SK-N-SH (cell line): Measurements from ENCODE around the gene COBLL1. TPM values are rescaled to one million over a fixed set of nuclear protein-coding genes. Genes with fewer than 3 reads are reported as not detected.

ENCODE experiments used
- CTCF ChIA-PET: fragments of 300-600, 350-600 bp; formaldehyde crosslinking; extraction: SDS; loops from one replicate; lab custom pipeline; 2021; lab: Yijun Ruan, JAX
- POLR2A ChIA-PET: fragments of 350-600 bp; sonication (Branson Sonifier 250); formaldehyde crosslinking; extraction: SDS; loops from one replicate; lab custom pipeline; 2020; ENCODE audit warnings: antibody characterized with exemption, inconsistent platforms; lab: Yijun Ruan, JAX
- DNase-seq: peaks from one replicate; pipeline ENCODE4 v3.0.0; 2012
- H2AFZ ChIP-seq: fragments of 200-600 bp; sonication (generic); 2 replicates; pipeline ENCODE4 v1.8.1; 2016; ENCODE audit warnings: antibody characterized with exemption, mild to moderate bottlenecking, low read depth
- H3F3A ChIP-seq: fragments of 200-600 bp; sonication (generic); replicated peaks from 2 replicates; pipeline ENCODE3; 2016; ENCODE audit warnings: antibody characterized with exemption, mild to moderate bottlenecking; ENCODE audit not compliant: insufficient read depth
- H3K27ac ChIP-seq, 2 experiments: fragments of 200-500 bp in 1 of 2; fragments of 200-600 bp in 1 of 2; sonication (Bioruptor generic) in 1 of 2; sonication (generic), shearing (Covaris generic) in 1 of 2; 2 replicates each; pipeline versions ENCODE4 v1.5.1 to v1.6.1; 2014 to 2016; ENCODE audit warnings: low read depth in 2 of 2, inconsistent platforms in 1 of 2, low read length in 1 of 2, mild to moderate bottlenecking in 1 of 2, mixed read lengths in 1 of 2
- H3K27me3 ChIP-seq: fragments of 200-600 bp; sonication (generic), shearing (Covaris generic); 2 replicates; pipeline ENCODE4 v1.6.1; 2016; ENCODE audit warnings: mixed run types; ENCODE audit not compliant: insufficient read depth
- H3K36me3 ChIP-seq, 2 experiments: fragments of 200-500 bp in 1 of 2; fragments of 200-600 bp in 1 of 2; sonication (Bioruptor generic) in 1 of 2; sonication (generic) in 1 of 2; replicated peaks in 1 of 2; 2 replicates each; pipeline versions ENCODE3 to v1.5.1; 2014 to 2016; ENCODE audit warnings: low read length in 1 of 2, mild to moderate bottlenecking in 1 of 2; ENCODE audit not compliant: insufficient read depth in 2 of 2, control insufficient read depth in 1 of 2
- H3K4me1 ChIP-seq, 2 experiments: fragments of 200-500 bp in 1 of 2; fragments of 200-600 bp in 1 of 2; sonication (Bioruptor generic) in 1 of 2; sonication (generic), shearing (Covaris generic) in 1 of 2; 2 replicates each; pipeline versions ENCODE4 v1.5.1 to v1.6.1; 2014 to 2016; ENCODE audit warnings: low read depth in 1 of 2, low read length in 1 of 2, mixed run types in 1 of 2; ENCODE audit not compliant: insufficient read depth in 2 of 2, control insufficient read depth in 1 of 2
- H3K4me2 ChIP-seq: fragments of 200-600 bp; sonication (generic), shearing (Covaris generic); 2 replicates; pipeline ENCODE4 v1.6.1; 2017; ENCODE audit warnings: mixed run types
- H3K4me3 ChIP-seq, 2 experiments: fragments of 200-500 bp in 1 of 2; fragments of 200-600 bp in 1 of 2; sonication (Bioruptor generic) in 1 of 2; sonication (generic), shearing (Covaris generic) in 1 of 2; 2 replicates each; pipeline versions ENCODE4 v1.5.1 to v1.8.1; 2014 to 2016; ENCODE audit warnings: low read depth in 2 of 2, inconsistent platforms in 1 of 2, low read length in 1 of 2, mild to moderate bottlenecking in 1 of 2, mixed read lengths in 1 of 2, moderate library complexity in 1 of 2
- H3K79me2 ChIP-seq: fragments of 200-600 bp; sonication (generic); 2 replicates; pipeline ENCODE4 v1.8.1; 2017; ENCODE audit warnings: mild to moderate bottlenecking; ENCODE audit not compliant: insufficient read depth
- H3K9ac ChIP-seq: fragments of 200-600 bp; sonication (generic); 2 replicates; pipeline ENCODE4 v1.6.1; 2017; ENCODE audit warnings: mixed run types
- H3K9me2 ChIP-seq: fragments of 200-600 bp; sonication (generic); 2 replicates; pipeline ENCODE4 v1.6.1; 2017; ENCODE audit warnings: mixed run types
- H3K9me3 ChIP-seq: fragments of 200-600 bp; sonication (generic); 2 replicates; pipeline ENCODE4 v1.6.1; 2017; ENCODE audit warnings: mixed run types, mild to moderate bottlenecking, moderate library complexity
- H4K20me1 ChIP-seq: fragments of 200-600 bp; sonication (generic); 2 replicates; pipeline ENCODE4 v1.6.1; 2017; ENCODE audit warnings: mild to moderate bottlenecking, mixed run types; ENCODE audit not compliant: insufficient read depth
- CHD2 ChIP-seq: fragments of 150-350 bp; IDR thresholded peaks from 2 replicates; pipeline ENCODE4 v1.6.1; 2018; ENCODE audit warnings: low read length; ENCODE audit not compliant: partially characterized antibody
- EZH2phosphoT487 ChIP-seq: fragments of 200-600 bp; sonication (generic); IDR thresholded peaks from 2 replicates; pipeline ENCODE4 v1.6.1; 2017; ENCODE audit warnings: low read depth, mixed run types, mild to moderate bottlenecking, antibody characterized with exemption, moderate library complexity, borderline replicate concordance
- FOXM1 ChIP-seq: IDR thresholded peaks from 2 replicates; pipeline ENCODE4 v1.4.0; 2012; ENCODE audit warnings: low read depth, mild to moderate bottlenecking
- MEF2A ChIP-seq: IDR thresholded peaks from 2 replicates; pipeline ENCODE4 v1.4.0; 2012; ENCODE audit warnings: low read depth, borderline replicate concordance
- RAD21 ChIP-seq: IDR thresholded peaks from 2 replicates; pipeline ENCODE4 v1.6.1; 2012; ENCODE audit warnings: mild to moderate bottlenecking, low read length
- RCOR1 ChIP-seq: fragments of 150-350 bp; IDR thresholded peaks from 2 replicates; pipeline ENCODE4 v1.6.1; 2017; ENCODE audit warnings: antibody characterized with exemption, low read length
- SMC3 ChIP-seq: IDR thresholded peaks from 2 replicates; pipeline ENCODE4 v1.6.1; 2012; ENCODE audit warnings: low read depth, low read length, improper control_type of control experiment
- TCF12 ChIP-seq: IDR thresholded peaks from 2 replicates; pipeline ENCODE4 v1.4.0; 2012
- YY1 ChIP-seq: IDR thresholded peaks from 2 replicates; pipeline ENCODE4 v1.4.0; 2012; ENCODE audit warnings: low read depth, mild to moderate bottlenecking
- ZBTB33 ChIP-seq: IDR thresholded peaks from 2 replicates; pipeline ENCODE4 v1.4.0; 2012; ENCODE audit warnings: low read depth, borderline replicate concordance
- WGBS: methylation state at CpG from one replicate; pipeline ENCODE4 v1.1.6; 2017; ENCODE audit warnings: low lambda C conversion rate; 5-methylcytosine and 5-hydroxymethylcytosine counted together
- polyA plus RNA-seq, 3 experiments: library from polyadenylated mRNA; depleted of rRNA; stranded (reverse); fragments of >200 nt; gene quantifications; 2 replicates each; pipeline ENCODE4 v1.2.3, GENCODE V29; 2012
- TF ChIP-seq, protein P1 (sequence below): fragments of 200-600 bp; sonication (generic); IDR thresholded peaks from 2 replicates; pipeline ENCODE4 v1.6.1; 2017; ENCODE audit warnings: antibody characterized with exemption, mild to moderate bottlenecking, moderate library complexity

The COBLL1 gene, protein sequence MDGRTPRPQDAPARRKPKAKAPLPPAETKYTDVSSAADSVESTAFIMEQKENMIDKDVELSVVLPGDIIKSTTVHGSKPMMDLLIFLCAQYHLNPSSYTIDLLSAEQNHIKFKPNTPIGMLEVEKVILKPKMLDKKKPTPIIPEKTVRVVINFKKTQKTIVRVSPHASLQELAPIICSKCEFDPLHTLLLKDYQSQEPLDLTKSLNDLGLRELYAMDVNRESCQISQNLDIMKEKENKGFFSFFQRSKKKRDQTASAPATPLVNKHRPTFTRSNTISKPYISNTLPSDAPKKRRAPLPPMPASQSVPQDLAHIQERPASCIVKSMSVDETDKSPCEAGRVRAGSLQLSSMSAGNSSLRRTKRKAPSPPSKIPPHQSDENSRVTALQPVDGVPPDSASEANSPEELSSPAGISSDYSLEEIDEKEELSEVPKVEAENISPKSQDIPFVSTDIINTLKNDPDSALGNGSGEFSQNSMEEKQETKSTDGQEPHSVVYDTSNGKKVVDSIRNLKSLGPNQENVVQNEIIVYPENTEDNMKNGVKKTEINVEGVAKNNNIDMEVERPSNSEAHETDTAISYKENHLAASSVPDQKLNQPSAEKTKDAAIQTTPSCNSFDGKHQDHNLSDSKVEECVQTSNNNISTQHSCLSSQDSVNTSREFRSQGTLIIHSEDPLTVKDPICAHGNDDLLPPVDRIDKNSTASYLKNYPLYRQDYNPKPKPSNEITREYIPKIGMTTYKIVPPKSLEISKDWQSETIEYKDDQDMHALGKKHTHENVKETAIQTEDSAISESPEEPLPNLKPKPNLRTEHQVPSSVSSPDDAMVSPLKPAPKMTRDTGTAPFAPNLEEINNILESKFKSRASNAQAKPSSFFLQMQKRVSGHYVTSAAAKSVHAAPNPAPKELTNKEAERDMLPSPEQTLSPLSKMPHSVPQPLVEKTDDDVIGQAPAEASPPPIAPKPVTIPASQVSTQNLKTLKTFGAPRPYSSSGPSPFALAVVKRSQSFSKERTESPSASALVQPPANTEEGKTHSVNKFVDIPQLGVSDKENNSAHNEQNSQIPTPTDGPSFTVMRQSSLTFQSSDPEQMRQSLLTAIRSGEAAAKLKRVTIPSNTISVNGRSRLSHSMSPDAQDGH
- 3.1 and 4.9 TPM in 2 replicates for polyA plus RNA-seq (2012; rRNA removed)
- polyA plus RNA-seq (2012; cell fraction: cytosol; rRNA removed) = 3.3 and 3.7 TPM in 2 replicates
- 3.6 and 5.7 TPM in 2 replicates for polyA plus RNA-seq (2012; cell fraction: nucleus; rRNA removed)

DNA sequence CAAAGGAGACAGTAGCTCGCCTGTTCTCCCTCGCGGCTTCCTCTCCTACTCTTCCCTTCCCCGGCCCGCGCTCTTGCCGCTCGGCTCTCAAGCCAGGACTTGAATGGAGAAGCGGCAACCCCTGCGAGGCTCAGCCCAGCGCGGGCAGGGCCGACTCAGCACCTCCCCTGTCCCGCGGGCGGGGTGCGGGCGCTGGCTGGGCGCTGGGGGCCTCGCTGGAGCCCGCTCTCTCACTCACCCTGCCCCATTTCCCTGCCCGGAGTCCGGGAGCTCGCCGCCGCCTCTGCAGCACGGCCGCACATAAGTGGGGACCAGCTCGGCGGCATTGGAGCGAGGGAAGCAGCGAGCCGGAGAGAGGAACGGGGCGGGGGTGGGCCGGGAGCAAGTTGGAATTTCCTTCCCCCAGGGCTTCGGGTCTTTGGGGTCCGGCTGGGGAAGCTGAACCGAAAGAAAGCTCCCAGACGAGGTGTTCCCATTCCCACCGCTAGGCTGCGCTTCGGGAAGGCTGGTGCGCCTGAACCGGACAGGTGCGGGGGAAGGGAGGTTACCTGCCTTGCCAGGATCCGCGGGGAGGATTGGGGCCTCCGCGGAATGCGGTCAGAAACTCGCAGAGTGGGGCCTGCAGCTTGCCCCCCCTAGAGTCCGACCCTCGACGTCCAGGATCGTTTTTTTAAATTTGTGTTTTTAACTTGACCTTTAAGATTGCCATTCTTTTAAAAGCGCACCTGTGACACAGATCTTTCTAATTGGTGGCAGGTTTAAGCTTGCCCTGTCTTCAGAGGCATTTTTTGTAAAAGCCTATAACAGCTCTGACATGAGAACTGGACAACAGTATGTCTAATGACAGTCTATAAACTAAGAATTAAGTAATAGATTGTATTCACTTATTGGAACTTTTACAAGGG, at the start of gene COBLL1:
Gene COBLL1 (minus strand): TSS at position 105 of the 905 bp plus-strand sequence. CDS start 627 bp downstream, outside the sequence.
- DNase-seq = peak; percentile 82
- Histone ChIP-seq H3K27me3 (no peaks in the 10 kb centered on the region), H3K4me1 (peaks cover 8 to 10% of the 10 kb centered on the region in 2 experiments; a peak in 3 of 4 replicates)
- POLR2A ChIA-PET = interaction anchor here (0.7 to 1.0 kb wide), 3 partner anchors 15 to 122 kb away, joined by 3 to 4 read pairs (median 4); no protein-coding TSS in a partner anchor
- TF ChIP-seq, protein P1, sequence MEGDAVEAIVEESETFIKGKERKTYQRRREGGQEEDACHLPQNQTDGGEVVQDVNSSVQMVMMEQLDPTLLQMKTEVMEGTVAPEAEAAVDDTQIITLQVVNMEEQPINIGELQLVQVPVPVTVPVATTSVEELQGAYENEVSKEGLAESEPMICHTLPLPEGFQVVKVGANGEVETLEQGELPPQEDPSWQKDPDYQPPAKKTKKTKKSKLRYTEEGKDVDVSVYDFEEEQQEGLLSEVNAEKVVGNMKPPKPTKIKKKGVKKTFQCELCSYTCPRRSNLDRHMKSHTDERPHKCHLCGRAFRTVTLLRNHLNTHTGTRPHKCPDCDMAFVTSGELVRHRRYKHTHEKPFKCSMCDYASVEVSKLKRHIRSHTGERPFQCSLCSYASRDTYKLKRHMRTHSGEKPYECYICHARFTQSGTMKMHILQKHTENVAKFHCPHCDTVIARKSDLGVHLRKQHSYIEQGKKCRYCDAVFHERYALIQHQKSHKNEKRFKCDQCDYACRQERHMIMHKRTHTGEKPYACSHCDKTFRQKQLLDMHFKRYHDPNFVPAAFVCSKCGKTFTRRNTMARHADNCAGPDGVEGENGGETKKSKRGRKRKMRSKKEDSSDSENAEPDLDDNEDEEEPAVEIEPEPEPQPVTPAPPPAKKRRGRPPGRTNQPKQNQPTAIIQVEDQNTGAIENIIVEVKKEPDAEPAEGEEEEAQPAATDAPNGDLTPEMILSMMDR = peak; percentile 80
- 0 out of 2 replicates have a peak, but pooled peaks have one; percentile 9 for TF ChIP-seq YY1
- no peak for TF ChIP-seq EZH2phosphoT487
- no peak for TF ChIP-seq FOXM1
- TF ChIP-seq CHD2 = peak; percentile 53
- 0 out of 2 replicates have a peak, but pooled peaks have one; percentile 28 for TF ChIP-seq RCOR1
- no peak for TF ChIP-seq MEF2A
- TF ChIP-seq TCF12 = peak; percentile 26; the same call in 1 of the 2 replicates
- no peak for TF ChIP-seq SMC3
- peak; percentile 50 for TF ChIP-seq RAD21
- TF ChIP-seq ZBTB33 = no peak
- TF ChIP-seq, all 33 proteins: peak for 6
- Histone ChIP-seq H3K9me3 (no peaks in the 10 kb centered on the region), H4K20me1 (no peaks in the 10 kb centered on the region), H3K36me3 (no peaks in the 10 kb centered on the region), H2AFZ (peak within 1 kb of the TSS; percentile 94), H3K9ac (peak within 1 kb of the TSS; percentile 86), H3K79me2 (no peaks in the 10 kb centered on the region; the same call in 1 of the 2 replicates), H3K4me2 (peak within 1 kb of the TSS; percentile 93), H3K4me3 (peak within 1 kb of the TSS; percentile 72 to 92), H3F3A (peaks cover 10% of the 10 kb centered on the region), H3K27ac (peak within 1 kb of the TSS; percentile 81 to 85), H3K9me2 (no peaks in the 10 kb centered on the region)
- WGBS = 1% methylated on average over 27 of the region's 57 CpGs
- CTCF ChIA-PET = interaction anchor here (0.6 to 3.3 kb wide), 43 partner anchors 9 to 1018 kb away, joined by 3 to 35 read pairs (median 4); no protein-coding TSS in a partner anchor
